H9 (cell line): Measurements from ENCODE around the gene NOXA1. TPM values are rescaled to one million over a fixed set of nuclear protein-coding genes. Genes with fewer than 3 reads are reported as not detected.

ENCODE experiments used
- DNase-seq: peaks from one replicate; pipeline ENCODE4 v3.0.0-alpha.2; 2017
- H2AFZ ChIP-seq: one replicate; pipeline ENCODE4 v1.6.1; 2013; ENCODE audit warnings: mild to moderate bottlenecking, low read length, control low read depth, moderate library complexity
- H2AK5ac ChIP-seq: 2 replicates; pipeline ENCODE4 v1.6.1; 2013; ENCODE audit warnings: low read length, control low read depth, mixed read lengths; ENCODE audit not compliant: insufficient read length
- H2BK120ac ChIP-seq: one replicate; pipeline ENCODE4 v1.6.1; 2013; ENCODE audit warnings: low read depth, mild to moderate bottlenecking, low read length, control low read depth, inconsistent platforms; ENCODE audit not compliant: poor library complexity, severe bottlenecking
- H2BK12ac ChIP-seq: 2 replicates; pipeline ENCODE4 v1.6.1; 2013; ENCODE audit warnings: low read length, control low read depth, mixed read lengths, low read depth; ENCODE audit not compliant: insufficient read length
- H2BK15ac ChIP-seq: 2 replicates; pipeline ENCODE4 v1.6.1; 2013; ENCODE audit warnings: low read depth, low read length, control low read depth
- H2BK20ac ChIP-seq: one replicate; pipeline ENCODE4 v1.6.1; 2013; ENCODE audit warnings: low read depth, mild to moderate bottlenecking, low read length, control low read depth, inconsistent platforms; ENCODE audit not compliant: poor library complexity, severe bottlenecking
- H2BK5ac ChIP-seq: 2 replicates; pipeline ENCODE4 v1.6.1; 2013; ENCODE audit warnings: low read length, control low read depth, mixed read lengths; ENCODE audit not compliant: insufficient read length
- H3K14ac ChIP-seq: 2 replicates; pipeline ENCODE4 v1.6.1; 2013; ENCODE audit warnings: low read length, control low read depth; ENCODE audit not compliant: insufficient read depth
- H3K18ac ChIP-seq: 2 replicates; pipeline ENCODE4 v1.6.1; 2013; ENCODE audit warnings: low read depth, mild to moderate bottlenecking, mixed read lengths, low read length, control low read depth; ENCODE audit not compliant: insufficient read length
- H3K23ac ChIP-seq: 2 replicates; pipeline ENCODE4 v1.6.1; 2013; ENCODE audit warnings: low read length, control low read depth, mixed read lengths, low read depth; ENCODE audit not compliant: insufficient read length
- H3K23me2 ChIP-seq: 2 replicates; pipeline ENCODE4 v1.6.1; 2013; ENCODE audit warnings: low read depth, mild to moderate bottlenecking, mixed read lengths, low read length, control low read depth; ENCODE audit not compliant: insufficient read length, poor library complexity, severe bottlenecking
- H3K27ac ChIP-seq: 2 replicates; pipeline ENCODE4 v1.5.1; 2013; ENCODE audit warnings: low read length, control low read depth, mixed read lengths, low read depth; ENCODE audit not compliant: insufficient read length
- H3K27me3 ChIP-seq: 2 replicates; pipeline ENCODE4 v1.6.1; 2013; ENCODE audit warnings: low read length, control low read depth, inconsistent platforms; ENCODE audit not compliant: insufficient read depth
- H3K4ac ChIP-seq: 2 replicates; pipeline ENCODE4 v1.6.1; 2013; ENCODE audit warnings: low read depth, mild to moderate bottlenecking, control low read depth, inconsistent platforms, low read length, moderate library complexity
- H3K4me1 ChIP-seq: 2 replicates; pipeline ENCODE4 v1.6.1; 2013; ENCODE audit warnings: low read length, control low read depth, inconsistent platforms; ENCODE audit not compliant: insufficient read depth
- H3K4me2 ChIP-seq: 2 replicates; pipeline ENCODE4 v1.6.1; 2013; ENCODE audit warnings: low read length, control low read depth, mixed read lengths; ENCODE audit not compliant: insufficient read length, insufficient read depth
- H3K56ac ChIP-seq: 2 replicates; pipeline ENCODE4 v1.6.1; 2013; ENCODE audit warnings: low read depth, mild to moderate bottlenecking, mixed read lengths, low read length, control low read depth; ENCODE audit not compliant: insufficient read length
- H3K79me1 ChIP-seq: 2 replicates; pipeline ENCODE4 v1.6.1; 2013; ENCODE audit warnings: low read depth, mild to moderate bottlenecking, moderate library complexity, low read length, control low read depth, inconsistent platforms; ENCODE audit not compliant: insufficient read depth, poor library complexity, severe bottlenecking
- H3K79me2 ChIP-seq: 2 replicates; pipeline ENCODE4 v1.6.1; 2013; ENCODE audit warnings: low read length, control low read depth, inconsistent platforms; ENCODE audit not compliant: insufficient read depth
- H3K9ac ChIP-seq: 2 replicates; pipeline ENCODE4 v1.6.1; 2013; ENCODE audit warnings: low read length, control low read depth, mixed read lengths; ENCODE audit not compliant: insufficient read length; ENCODE audit errors: extremely low read depth
- H3K9me3 ChIP-seq: one replicate; pipeline ENCODE4 v1.6.1; 2013; ENCODE audit warnings: low read depth, low read length, inconsistent platforms; ENCODE audit not compliant: control insufficient read depth
- H3T11ph ChIP-seq: one replicate; pipeline ENCODE4 v1.6.1; 2013; ENCODE audit warnings: mild to moderate bottlenecking, low read length, control low read depth, inconsistent platforms
- H4K20me1 ChIP-seq: one replicate; pipeline ENCODE4 v1.6.1; 2013; ENCODE audit not compliant: control insufficient read depth, insufficient read length, insufficient read depth
- H4K5ac ChIP-seq: 2 replicates; pipeline ENCODE4 v1.6.1; 2013; ENCODE audit warnings: low read depth, mild to moderate bottlenecking, mixed read lengths, low read length, control low read depth; ENCODE audit not compliant: insufficient read length
- H4K8ac ChIP-seq: replicated peaks from 2 replicates; pipeline ENCODE4 v1.6.1; 2013; ENCODE audit warnings: low read length, control low read depth, mixed read lengths, low read depth; ENCODE audit not compliant: insufficient read length
- H4K91ac ChIP-seq: 2 replicates; pipeline ENCODE4 v1.6.1; 2013; ENCODE audit warnings: low read depth, mild to moderate bottlenecking, moderate library complexity, mixed read lengths, low read length, control low read depth; ENCODE audit not compliant: insufficient read length
- H3K27ac Mint-ChIP-seq, 3 experiments: 2 replicates in 2 of 3; 3 replicates in 1 of 3; pipeline ENCODE4 v1.8.0; 2020 to 2021; ENCODE audit warnings: mixed read lengths in 3 of 3, mild to moderate bottlenecking in 1 of 3, moderate library complexity in 1 of 3
- H3K27me3 Mint-ChIP-seq: 2 replicates; pipeline ENCODE4 v1.8.0; 2021; ENCODE audit warnings: low read depth, mild to moderate bottlenecking, moderate library complexity, mixed read lengths
- H3K36me3 Mint-ChIP-seq, 3 experiments: 2 replicates in 2 of 3; 3 replicates in 1 of 3; pipeline ENCODE4 v1.8.0; 2020 to 2021; ENCODE audit warnings: low read depth in 3 of 3, mixed read lengths in 3 of 3; ENCODE audit not compliant: insufficient read depth in 1 of 3
- H3K4me1 Mint-ChIP-seq, 2 experiments: 2 replicates each; pipeline ENCODE4 v1.8.0; 2020; ENCODE audit warnings: mixed read lengths in 2 of 2
- H3K4me3 Mint-ChIP-seq, 2 experiments: 2 replicates in 1 of 2; 3 replicates in 1 of 2; pipeline ENCODE4 v1.8.0; 2020 to 2021; ENCODE audit warnings: mild to moderate bottlenecking in 2 of 2, mixed read lengths in 2 of 2, moderate library complexity in 1 of 2
- H3K9me3 Mint-ChIP-seq, 2 experiments: 2 replicates in 1 of 2; 3 replicates in 1 of 2; pipeline ENCODE4 v1.8.0; 2020; ENCODE audit warnings: mild to moderate bottlenecking in 2 of 2, mixed read lengths in 2 of 2, moderate library complexity in 1 of 2
- WGBS: extraction: QIAGEN DNeasy Blood & Tissue Kit; methylation state at CpG from one replicate; pipeline ENCODE4 v1.1.7; 2013; ENCODE audit warnings: missing lambda C conversion rate, low lambda C conversion rate, mixed read lengths; ENCODE audit not compliant: insufficient read length; ENCODE audit errors: extremely low coverage; 5-methylcytosine and 5-hydroxymethylcytosine counted together
- total RNA-seq: library from RNA; stranded (reverse); gene quantifications from 2 replicates; pipeline ENCODE4 v1.2.1, GENCODE V29; 2021
- TF ChIP-seq, protein P1 (sequence below): fragments of 200-600 bp; sonication (generic); conservative IDR thresholded peaks from 3 replicates; pipeline ENCODE4 v1.8.0; 2021; ENCODE audit warnings: antibody characterized with exemption, mild to moderate bottlenecking

NOXA1 gene
- total RNA-seq, 1 experiment from 2014 or later = 2.0 TPM

DNA sequence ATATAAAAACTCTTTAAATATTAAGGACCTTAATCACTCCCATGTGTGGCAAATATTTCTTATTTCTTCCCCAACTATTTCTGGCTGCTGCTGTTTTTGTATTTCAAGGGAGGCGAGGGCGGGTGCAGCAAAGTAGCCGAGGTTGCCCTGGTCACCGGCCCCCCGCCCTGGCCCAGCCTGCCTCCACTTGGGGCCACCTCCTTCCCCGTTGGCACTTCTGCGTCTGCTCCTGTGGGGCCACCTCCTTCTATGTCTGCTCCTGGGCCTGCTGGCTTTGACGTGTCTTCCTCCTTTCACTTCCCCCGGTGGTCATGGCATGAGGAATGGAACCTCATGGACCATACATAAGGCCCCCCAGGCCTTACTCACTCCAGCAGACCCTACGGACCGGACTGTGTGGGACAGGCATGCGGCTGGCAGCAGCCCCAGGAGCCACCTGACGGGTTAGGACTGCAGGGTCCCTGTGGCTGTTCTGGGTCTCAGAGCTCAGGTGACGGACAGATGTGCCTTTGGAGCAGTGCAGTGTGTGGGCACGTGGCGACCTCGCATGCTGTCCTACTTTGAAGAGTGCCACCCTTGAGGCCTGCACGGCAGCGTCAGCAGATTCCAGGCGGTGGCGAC, 23.8 kb downstream of the NOXA1 start:
- Mint-ChIP-seq H3K36me3 (peaks cover 0 to 7% (median 0%) of the 10 kb centered on the region in 3 experiments; a peak in 4 of 7 replicates), H3K4me1 (peaks cover 6 to 12% of the 10 kb centered on the region in 2 experiments), H3K9me3 (0 out of 5 replicates have a peak, but pooled peaks cover 0 to under 1% of the 10 kb centered on the region in 2 experiments), H3K27me3 (peaks cover 18% of the 10 kb centered on the region), H3K27ac (peak overlapping the region in 1 of 3 experiments; percentile 42; a peak in 1 of 7 replicates), H3K4me3 (no peak overlapping the region)
- Histone ChIP-seq H3K27ac (no peak overlapping the region), H3K9me3 (no peaks in the 10 kb centered on the region), H3K4ac (no peak overlapping the region), H2BK20ac (no peak overlapping the region), H2BK120ac (no peak overlapping the region), H3T11ph (no peak overlapping the region), H4K91ac (no peak overlapping the region), H3K56ac (no peak overlapping the region), H4K8ac (no peak overlapping the region), H2BK15ac (no peak overlapping the region), H3K23me2 (no peaks in the 10 kb centered on the region), H4K5ac (no peak overlapping the region), H2BK12ac (no peak overlapping the region), H3K4me1 (no peaks in the 10 kb centered on the region), H3K23ac (no peak overlapping the region), H3K14ac (no peak overlapping the region), H3K18ac (no peak overlapping the region), H2AK5ac (no peak overlapping the region), H2AFZ (no peak overlapping the region), H3K4me2 (no peak overlapping the region), H2BK5ac (no peak overlapping the region), H3K79me1 (no peaks in the 10 kb centered on the region), H3K27me3 (no peaks in the 10 kb centered on the region), H3K9ac (no peak overlapping the region), H3K79me2 (no peaks in the 10 kb centered on the region), H4K20me1 (peaks cover 3% of the 10 kb centered on the region)
- no CpG with 5 or more reads among the region's 21 CpGs for WGBS
- TF ChIP-seq, protein P1, sequence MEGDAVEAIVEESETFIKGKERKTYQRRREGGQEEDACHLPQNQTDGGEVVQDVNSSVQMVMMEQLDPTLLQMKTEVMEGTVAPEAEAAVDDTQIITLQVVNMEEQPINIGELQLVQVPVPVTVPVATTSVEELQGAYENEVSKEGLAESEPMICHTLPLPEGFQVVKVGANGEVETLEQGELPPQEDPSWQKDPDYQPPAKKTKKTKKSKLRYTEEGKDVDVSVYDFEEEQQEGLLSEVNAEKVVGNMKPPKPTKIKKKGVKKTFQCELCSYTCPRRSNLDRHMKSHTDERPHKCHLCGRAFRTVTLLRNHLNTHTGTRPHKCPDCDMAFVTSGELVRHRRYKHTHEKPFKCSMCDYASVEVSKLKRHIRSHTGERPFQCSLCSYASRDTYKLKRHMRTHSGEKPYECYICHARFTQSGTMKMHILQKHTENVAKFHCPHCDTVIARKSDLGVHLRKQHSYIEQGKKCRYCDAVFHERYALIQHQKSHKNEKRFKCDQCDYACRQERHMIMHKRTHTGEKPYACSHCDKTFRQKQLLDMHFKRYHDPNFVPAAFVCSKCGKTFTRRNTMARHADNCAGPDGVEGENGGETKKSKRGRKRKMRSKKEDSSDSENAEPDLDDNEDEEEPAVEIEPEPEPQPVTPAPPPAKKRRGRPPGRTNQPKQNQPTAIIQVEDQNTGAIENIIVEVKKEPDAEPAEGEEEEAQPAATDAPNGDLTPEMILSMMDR = no peak
- no peak for DNase-seq
